ENCODE measurements around the gene MAP2K6. TPM values are rescaled to one million over a fixed set of nuclear protein-coding genes. Genes with fewer than 3 reads are reported as not detected.

Gene MAP2K6
- total RNA-seq, 1 experiment from 2014 or later = 9.6 TPM

DNA sequence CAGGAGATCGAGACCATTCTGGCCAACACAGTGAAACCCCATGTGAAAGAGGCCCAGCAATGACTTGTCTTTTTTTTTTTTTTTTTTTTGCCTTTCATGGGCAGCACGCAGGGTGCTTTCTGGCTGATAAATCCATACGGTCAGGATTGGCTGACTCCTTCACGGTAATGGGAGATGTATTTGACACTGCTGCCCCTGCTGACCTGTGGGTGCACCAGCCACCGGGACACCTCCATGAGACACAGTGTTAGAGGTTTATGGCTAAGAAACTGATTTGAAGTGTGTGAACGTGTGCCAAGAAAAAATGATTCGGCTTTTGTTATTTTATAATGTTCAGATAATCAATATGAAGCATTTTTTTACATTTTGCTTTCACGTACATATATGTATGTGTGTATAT lies 48.4 kb downstream of the MAP2K6 start:
- BruUV-seq (replicated peaks) = no TSS peak
- Mint-ChIP-seq H3K27me3 (ENCODE audit: insufficient read depth, unreplicated experiment) (no peaks in the 10 kb centered on the region), H3K4me1 (ENCODE audit: low read depth, unreplicated experiment) (peaks cover 26% of the 10 kb centered on the region)

DNA sequence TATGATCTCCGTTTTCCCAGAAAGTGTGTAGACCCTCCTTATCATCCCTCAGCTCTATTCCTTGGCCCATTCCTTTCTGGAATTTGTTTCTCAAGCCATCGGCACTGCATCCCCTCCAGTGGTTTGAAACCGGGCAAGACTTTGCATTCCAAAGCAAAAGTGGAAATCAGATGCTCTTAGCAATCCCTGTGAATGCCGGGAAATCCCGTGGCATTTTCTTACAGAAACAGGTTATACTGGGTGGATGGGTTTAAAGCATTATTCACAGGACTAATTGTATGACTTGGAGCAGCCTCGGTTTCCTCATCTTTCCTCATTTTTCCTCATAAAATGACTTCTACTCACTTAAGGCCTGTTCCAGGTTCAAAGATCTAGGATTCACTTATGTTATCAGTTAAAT lies 52.0 kb downstream of the MAP2K6 start:
- TF ChIP-seq, protein P1, sequence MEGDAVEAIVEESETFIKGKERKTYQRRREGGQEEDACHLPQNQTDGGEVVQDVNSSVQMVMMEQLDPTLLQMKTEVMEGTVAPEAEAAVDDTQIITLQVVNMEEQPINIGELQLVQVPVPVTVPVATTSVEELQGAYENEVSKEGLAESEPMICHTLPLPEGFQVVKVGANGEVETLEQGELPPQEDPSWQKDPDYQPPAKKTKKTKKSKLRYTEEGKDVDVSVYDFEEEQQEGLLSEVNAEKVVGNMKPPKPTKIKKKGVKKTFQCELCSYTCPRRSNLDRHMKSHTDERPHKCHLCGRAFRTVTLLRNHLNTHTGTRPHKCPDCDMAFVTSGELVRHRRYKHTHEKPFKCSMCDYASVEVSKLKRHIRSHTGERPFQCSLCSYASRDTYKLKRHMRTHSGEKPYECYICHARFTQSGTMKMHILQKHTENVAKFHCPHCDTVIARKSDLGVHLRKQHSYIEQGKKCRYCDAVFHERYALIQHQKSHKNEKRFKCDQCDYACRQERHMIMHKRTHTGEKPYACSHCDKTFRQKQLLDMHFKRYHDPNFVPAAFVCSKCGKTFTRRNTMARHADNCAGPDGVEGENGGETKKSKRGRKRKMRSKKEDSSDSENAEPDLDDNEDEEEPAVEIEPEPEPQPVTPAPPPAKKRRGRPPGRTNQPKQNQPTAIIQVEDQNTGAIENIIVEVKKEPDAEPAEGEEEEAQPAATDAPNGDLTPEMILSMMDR (IDR thresholded peaks at IDR 0.05; ENCODE audit: insufficient read depth in 1 of 2, low read depth in 1 of 2, low read length in 1 of 2, severe bottlenecking in 1 of 2, unreplicated experiment in 1 of 2) = no peak
- Histone ChIP-seq H3K4me1 (peaks cover 23% of the 10 kb centered on the region), H3K9me3 (no peaks in the 10 kb centered on the region), H3K4me3 (ENCODE audit: low read depth, low read length) (no peak overlapping the region), H3K36me3 (ENCODE audit: control insufficient read depth, insufficient read depth, low read length) (no peaks in the 10 kb centered on the region), H3K27me3 (replicated peaks; ENCODE audit: control insufficient read depth, insufficient read depth, low read length) (no peaks in the 10 kb centered on the region)
- Mint-ChIP-seq H3K36me3 (ENCODE audit: insufficient read depth, unreplicated experiment) (no peaks in the 10 kb centered on the region), H3K27me3 (ENCODE audit: insufficient read depth, unreplicated experiment) (no peaks in the 10 kb centered on the region), H3K4me3 (ENCODE audit: unreplicated experiment) (peak overlapping the region; percentile 18), H3K27ac (ENCODE audit: unreplicated experiment) (peak overlapping the region; percentile 30), H3K4me1 (ENCODE audit: low read depth, unreplicated experiment) (peaks cover 34% of the 10 kb centered on the region), H3K9me3 (ENCODE audit: unreplicated experiment) (no peaks in the 10 kb centered on the region)
- intact Hi-C loops (cut with micrococcal nuclease; ENCODE audit: unreplicated experiment) = no loop called here
- CTCF ChIA-PET = no interaction called here
- no TSS peak for BruUV-seq (replicated peaks)
- POLR2A ChIA-PET = no interaction called here
- peak in 1 of 2 experiments; percentile 29 for DNase-seq

More for the DNA sequence above, 48.4 kb downstream of the MAP2K6 start:
- no peaks in the 10 kb centered on the region for H3K36me3 Mint-ChIP-seq (ENCODE audit: insufficient read depth, unreplicated experiment)
- H3K27me3 ChIP-seq (replicated peaks; ENCODE audit: control insufficient read depth, insufficient read depth, low read length) = no peaks in the 10 kb centered on the region
- CTCF ChIA-PET = no interaction called here
- POLR2A ChIA-PET = no interaction called here
- no peaks in the 10 kb centered on the region for H3K36me3 ChIP-seq (ENCODE audit: control insufficient read depth, insufficient read depth, low read length)
- no peaks in the 10 kb centered on the region for H3K9me3 Mint-ChIP-seq (ENCODE audit: unreplicated experiment)
- no peak overlapping the region for H3K4me3 Mint-ChIP-seq (ENCODE audit: unreplicated experiment)
- no peak for DNase-seq
- H3K9me3 ChIP-seq = no peaks in the 10 kb centered on the region
- peaks cover 25% of the 10 kb centered on the region for H3K4me1 ChIP-seq
- no peak overlapping the region for H3K27ac Mint-ChIP-seq (ENCODE audit: unreplicated experiment)
- intact Hi-C loops (cut with micrococcal nuclease; ENCODE audit: unreplicated experiment) = no loop called here
- TF ChIP-seq, protein P1 (IDR thresholded peaks at IDR 0.05; ENCODE audit: insufficient read depth in 1 of 2, low read depth in 1 of 2, low read length in 1 of 2, severe bottlenecking in 1 of 2, unreplicated experiment in 1 of 2) = no peak
- no peak overlapping the region for H3K4me3 ChIP-seq (ENCODE audit: low read depth, low read length)

DNA sequence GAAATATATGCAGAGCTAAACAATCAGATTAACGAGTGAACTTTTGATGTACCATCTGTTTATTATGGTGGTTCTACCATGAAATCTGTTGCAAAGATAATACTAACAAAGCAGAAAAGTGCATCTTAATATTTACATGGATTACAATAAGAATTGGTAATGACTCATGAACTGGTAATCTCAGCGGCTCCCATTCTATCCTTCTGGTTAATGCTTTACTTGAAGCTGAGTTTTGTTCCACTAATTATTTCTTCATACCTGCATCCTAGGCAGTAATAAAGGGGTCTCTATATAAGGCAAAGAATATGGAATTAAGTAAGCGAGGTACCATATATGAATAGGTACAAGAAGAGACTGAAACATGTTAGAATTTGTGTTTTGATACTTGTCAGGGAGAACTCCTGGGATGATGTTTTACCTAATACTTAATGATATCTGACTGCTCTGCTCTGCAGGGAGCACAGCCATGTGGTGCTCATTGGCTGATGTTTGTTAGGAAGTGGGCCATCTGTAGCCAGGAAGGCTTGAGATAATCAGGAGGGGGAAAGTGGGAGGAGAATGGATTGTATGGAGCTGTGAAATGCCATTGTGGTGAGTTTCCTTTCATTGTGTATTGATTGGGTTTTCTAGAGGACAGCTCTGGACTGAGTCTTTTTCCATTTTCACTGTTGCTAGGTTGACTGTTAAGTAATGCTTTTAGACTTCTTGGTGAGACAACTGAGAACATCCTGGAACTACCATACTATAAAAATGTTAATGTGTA lies 52.6 kb downstream of the MAP2K6 start:
- Histone ChIP-seq H3K36me3 (ENCODE audit: control insufficient read depth, insufficient read depth, low read length) (no peaks in the 10 kb centered on the region), H3K4me3 (ENCODE audit: low read depth, low read length) (no peak overlapping the region), H3K27me3 (replicated peaks; ENCODE audit: control insufficient read depth, insufficient read depth, low read length) (no peaks in the 10 kb centered on the region), H3K9me3 (no peaks in the 10 kb centered on the region), H3K4me1 (peaks cover 23% of the 10 kb centered on the region)
- intact Hi-C loops (cut with micrococcal nuclease; ENCODE audit: unreplicated experiment) = no loop called here
- TF ChIP-seq, protein P1 (IDR thresholded peaks at IDR 0.05; ENCODE audit: insufficient read depth in 1 of 2, low read depth in 1 of 2, low read length in 1 of 2, severe bottlenecking in 1 of 2, unreplicated experiment in 1 of 2) = no peak
- Mint-ChIP-seq H3K27me3 (ENCODE audit: insufficient read depth, unreplicated experiment) (no peaks in the 10 kb centered on the region), H3K36me3 (ENCODE audit: insufficient read depth, unreplicated experiment) (no peaks in the 10 kb centered on the region), H3K27ac (ENCODE audit: unreplicated experiment) (peak overlapping the region; percentile 10), H3K9me3 (ENCODE audit: unreplicated experiment) (no peaks in the 10 kb centered on the region), H3K4me1 (ENCODE audit: low read depth, unreplicated experiment) (peaks cover 34% of the 10 kb centered on the region), H3K4me3 (ENCODE audit: unreplicated experiment) (peak overlapping the region; percentile 3)
- no TSS peak for BruUV-seq (replicated peaks)
- ChIA-PET CTCF (no interaction called here), POLR2A (no interaction called here)
- DNase-seq = no peak
